A673 (cell line): Measurements from ENCODE around the gene MGAT5B.

Source experiments
- CTCF ChIP-seq: fragments of 300-800, 200-600 bp; sonication (generic); conservative IDR thresholded peaks from 2 replicates; pipeline ENCODE4 v1.5.1; 2017; ENCODE audit warnings: low read depth, mild to moderate bottlenecking, antibody characterized with exemption, low read length, moderate library complexity, mixed read lengths
- EZH2 ChIP-seq: fragments of 200-600 bp; sonication (generic); IDR thresholded peaks from 2 replicates; pipeline ENCODE4 v1.6.1; 2017; ENCODE audit warnings: borderline replicate concordance, low read depth, mild to moderate bottlenecking, mixed read lengths, antibody characterized with exemption, low read length; ENCODE audit not compliant: poor library complexity, severe bottlenecking

DNA sequence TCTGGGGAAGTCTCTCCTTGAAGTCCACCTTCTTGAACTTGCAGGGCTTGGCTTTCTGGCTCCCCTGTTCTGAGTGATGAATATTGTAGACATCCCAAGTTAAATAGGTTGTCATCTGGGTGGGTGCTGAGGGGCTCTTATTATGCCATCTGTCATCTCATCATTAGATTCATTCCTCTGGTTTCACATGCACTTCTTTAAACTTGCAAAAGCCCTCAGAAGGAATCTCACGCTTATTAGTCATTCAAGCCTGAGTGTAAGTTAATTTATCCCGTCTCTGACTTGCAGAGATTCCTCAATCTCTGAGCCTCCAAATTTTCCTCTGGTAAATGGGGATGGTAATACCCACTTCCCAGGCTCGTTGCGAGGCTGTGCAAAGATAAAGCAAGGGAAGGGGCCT, 5.7 kb downstream of the MGAT5B start:
- no peak for TF ChIP-seq CTCF
- TF ChIP-seq EZH2: no peak
